Medulla oblongata (tissue), 1 donor: ENCODE results near the gene PCDHGA1.

Experiments
- DNase-seq: peaks from one replicate; pipeline ENCODE4 v3.0.0-alpha.2; 2015; ENCODE audit errors: extremely low spot score

Gene PCDHGA1

DNA sequence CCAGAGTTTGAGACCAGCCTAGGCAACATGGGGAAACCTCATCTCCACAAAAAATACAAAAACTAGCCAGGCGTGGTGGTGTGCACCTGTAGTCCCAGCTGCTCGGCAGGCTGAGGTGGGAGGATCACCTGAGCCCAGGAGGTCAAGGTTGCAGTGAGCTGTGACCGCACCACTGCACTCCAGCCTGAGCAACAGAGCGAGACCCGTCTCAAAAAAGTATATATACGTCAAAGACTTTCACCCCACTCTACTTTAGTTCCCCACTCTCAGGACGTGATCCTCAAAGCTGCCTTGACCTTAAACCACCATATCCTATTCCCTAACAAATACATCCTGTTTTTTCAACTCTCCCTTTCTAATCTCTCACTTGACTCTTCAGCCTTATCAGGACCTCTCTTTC lies 199.6 kb downstream of the PCDHGA1 start:
- no peak for DNase-seq

- no peak for DNase-seq
Observed at GRCh38 chr5:141532726-141533125, 202.4 kb downstream of the PCDHGA1 start.

DNA sequence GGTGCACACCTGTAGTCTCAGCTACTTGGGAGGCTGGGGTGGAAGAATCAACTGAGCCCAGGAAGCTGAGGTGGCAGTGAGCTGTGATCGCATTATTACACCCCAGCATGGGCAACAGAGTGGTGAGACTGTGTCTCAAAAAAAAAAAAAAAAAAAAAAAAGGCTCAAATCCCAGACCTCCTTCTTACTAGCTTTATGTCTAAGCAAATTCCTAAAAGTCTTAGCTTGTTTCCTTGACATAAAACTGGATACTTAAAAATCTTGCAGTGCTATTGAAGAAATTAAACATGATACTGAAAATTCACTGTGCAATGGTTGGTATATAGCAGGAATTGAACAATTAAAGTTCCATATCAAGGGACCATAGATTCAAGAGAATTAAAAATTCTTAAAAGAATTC lies 203.6 kb downstream of the PCDHGA1 start:
- no peak for DNase-seq

DNA sequence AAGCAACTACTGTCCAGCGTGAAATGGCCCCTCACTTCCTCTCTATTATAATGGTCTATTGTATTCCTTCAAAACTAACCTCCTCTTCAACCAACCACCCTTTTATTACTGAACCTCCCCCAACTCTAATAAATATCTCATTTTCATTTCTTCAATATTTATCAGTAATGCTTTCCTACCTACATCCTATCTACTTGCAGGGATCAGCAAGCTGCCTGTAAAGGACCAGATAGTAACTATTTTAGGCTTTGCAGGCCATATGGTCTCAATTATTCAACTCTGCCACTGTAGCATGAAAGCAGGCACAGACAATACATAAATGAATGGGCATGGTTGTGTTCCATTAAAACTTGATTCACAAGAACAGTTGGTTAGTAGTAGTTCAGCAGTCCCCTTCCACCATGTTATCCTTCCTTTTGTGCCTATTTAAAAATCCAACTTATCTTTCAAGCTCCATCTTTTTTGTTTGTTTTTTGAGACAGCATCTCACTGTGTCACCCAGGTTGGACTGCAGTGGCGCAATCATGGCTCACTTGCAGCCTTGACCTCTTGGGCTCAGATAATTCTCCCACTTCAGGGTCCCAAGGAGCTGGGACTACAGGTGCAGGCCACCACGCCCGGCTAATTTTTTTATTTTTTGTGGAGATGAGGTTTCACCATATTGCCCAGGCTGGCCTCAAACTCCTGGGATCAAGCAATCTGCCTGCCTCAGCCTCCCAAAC lies 204.3 kb downstream of the PCDHGA1 start:
- no peak for DNase-seq

GRCh38 chr5:141543053-141543452 lies 212.7 kb downstream of the PCDHGA1 start:
- DNase-seq: no peak

DNA sequence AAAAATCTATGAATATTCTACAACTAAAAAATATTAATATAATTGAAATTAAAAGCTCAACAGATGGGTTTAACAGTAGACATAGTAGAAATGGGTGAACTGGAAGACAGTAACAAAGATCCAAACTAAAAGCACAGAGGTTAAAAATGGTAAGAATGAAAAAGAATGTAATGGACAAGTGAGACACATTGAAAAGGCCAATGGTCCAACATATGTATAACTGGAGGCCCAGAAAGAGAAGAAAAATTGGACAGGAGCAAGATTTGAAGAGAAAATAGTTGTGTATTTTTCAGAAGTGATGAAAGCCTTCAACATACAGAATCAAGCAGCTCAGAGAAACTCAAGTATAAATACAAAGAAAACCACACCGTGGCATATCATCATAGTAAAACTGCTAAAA lies 217.2 kb downstream of the PCDHGA1 start:
- no peak for DNase-seq

- DNase-seq: no peak
Observed at GRCh38 chr5:141547921-141548320, 217.6 kb downstream of the PCDHGA1 start.

GRCh38 chr5:141557681-141558136 lies 227.4 kb downstream of the PCDHGA1 start:
- peak; percentile 96 for DNase-seq

DNA sequence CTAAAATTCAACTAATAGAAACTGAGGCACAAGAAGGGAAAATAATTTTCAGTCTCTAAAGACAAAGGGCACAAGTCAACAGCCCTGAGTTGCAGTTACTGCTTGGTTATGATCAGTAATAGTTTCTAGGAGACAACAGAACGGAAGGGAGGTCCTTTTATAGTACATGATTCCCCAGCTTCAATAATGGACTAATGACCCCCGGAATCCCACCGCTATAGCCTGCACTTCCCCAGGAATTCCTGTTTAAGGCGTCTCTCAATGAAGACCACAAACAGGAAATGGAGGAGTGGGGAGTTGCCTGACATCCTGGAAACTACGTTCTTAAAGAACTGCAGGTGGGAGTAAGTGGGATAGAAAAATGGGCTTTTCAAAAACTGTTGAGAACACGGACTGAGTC lies 227.8 kb downstream of the PCDHGA1 start:
- DNase-seq: no peak

- peak; percentile 26 for DNase-seq
Observed at GRCh38 chr5:141559461-141559860, 229.1 kb downstream of the PCDHGA1 start.

- peak; percentile 36 for DNase-seq
Observed at GRCh38 chr5:141560151-141560550, 229.8 kb downstream of the PCDHGA1 start.

- peak; percentile 97 for DNase-seq
Observed at GRCh38 chr5:141560725-141561483, 230.6 kb downstream of the PCDHGA1 start.
